ENCODE measurements around the gene LIN37. TPM values are rescaled to one million over a fixed set of nuclear protein-coding genes. Genes with fewer than 3 reads are reported as not detected.
A peak's percentile ranks its signal among the peaks of the same experiment; 100 is the strongest.

The LIN37 gene
- total and polyA plus RNA-seq, 9 of the 15 experiments (the other 6 are each of a cell fraction or from before 2014, with no cell fraction given) = 1.2 to 12.5 (median 8.6) TPM

- TF ChIP-seq CHD7 (IDR thresholded peaks at IDR 0.05; ENCODE audit: low read depth, low read length) (no peak), ZNF282 (CRISPR knock-in tag; IDR thresholded peaks at IDR 0.05) (no peak), ZNF23 (CRISPR knock-in tag; IDR thresholded peaks at IDR 0.05) (no peak), CHAMP1 (IDR thresholded peaks at IDR 0.05) (no peak), ERF (CRISPR knock-in tag; IDR thresholded peaks at IDR 0.05) (no peak), L3MBTL2 (IDR thresholded peaks at IDR 0.05) (peak; percentile 68), RNF2 (IDR thresholded peaks at IDR 0.05) (peak; percentile 8; the same call in 1 of the 2 replicates), EP400 (IDR thresholded peaks at IDR 0.05) (peak; percentile 81), VEZF1 (CRISPR knock-in tag; IDR thresholded peaks at IDR 0.05) (peak; percentile 97)
These were observed 7.8 kb upstream of the LIN37 start (continued) for GRCh38 chr19:35740423-35741202.

All from K562 (cell line).